ENCODE data around the gene ZNF804B. TPM values are rescaled to one million over a fixed set of nuclear protein-coding genes. Genes with fewer than 3 reads are reported as not detected.

Gene ZNF804B
- total and polyA plus RNA-seq, 9 of the 15 experiments (the other 6 are each of a cell fraction or from before 2014, with no cell fraction given): 0.04 to 0.22 (median 0.09) TPM; not detected in 6

DNA sequence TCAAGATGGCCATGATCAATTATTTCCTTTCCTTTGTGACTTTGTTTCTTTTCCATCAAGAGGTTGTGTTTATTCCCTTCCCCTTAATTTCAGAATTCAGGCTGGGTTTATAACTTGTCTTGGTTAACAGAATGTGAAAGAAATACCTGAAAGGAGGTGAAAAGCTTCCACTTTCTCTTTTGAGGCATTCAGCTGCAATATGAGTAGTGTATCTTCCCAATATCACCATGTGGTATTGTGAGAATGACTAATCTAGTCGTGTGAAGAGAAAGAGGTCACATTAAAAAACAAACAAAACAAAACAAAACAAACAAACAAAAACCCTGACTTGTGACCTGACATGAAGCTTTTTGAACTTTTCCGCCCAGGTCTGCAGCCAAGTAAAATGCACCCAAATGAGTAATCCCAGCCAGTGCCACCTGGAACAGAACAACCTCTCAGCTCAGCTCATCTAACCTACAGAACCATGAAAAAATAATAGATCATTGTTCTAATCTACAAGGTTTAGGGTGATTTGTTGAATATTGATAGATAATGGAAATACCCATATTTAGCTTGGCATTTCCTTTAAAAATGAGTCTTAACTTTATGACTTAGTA lies 106.9 kb downstream of the ZNF804B start (continued):
- TF ChIP-seq MYC (IDR thresholded peaks at IDR 0.05; ENCODE audit: low read depth, low read length) (no peak), MYC (CRISPR knock-in tag; IDR thresholded peaks at IDR 0.05; ENCODE audit: borderline replicate concordance, low read depth) (no peak), ZBTB7A (IDR thresholded peaks at IDR 0.05; ENCODE audit: borderline replicate concordance, control insufficient read depth, low read depth, low read length) (no peak), GTF2E2 (tag; IDR thresholded peaks at IDR 0.05) (no peak), CREBBP (IDR thresholded peaks at IDR 0.05; ENCODE audit: low read depth, low read length) (no peak), MBD1 (CRISPR knock-in tag; IDR thresholded peaks at IDR 0.05) (no peak), PRDM10 (IDR thresholded peaks at IDR 0.05; ENCODE audit: partially characterized antibody) (no peak), ARID2 (IDR thresholded peaks at IDR 0.05) (no peak), FOXM1 (IDR thresholded peaks at IDR 0.05; ENCODE audit: low read depth) (no peak), FOXM1 (CRISPR knock-in tag; IDR thresholded peaks at IDR 0.05; ENCODE audit: low read depth) (no peak), BCOR (IDR thresholded peaks at IDR 0.05) (no peak), SAFB (IDR thresholded peaks at IDR 0.05; ENCODE audit: borderline replicate concordance, low read depth, low read length) (no peak), IRF1 (CRISPR knock-in tag; IDR thresholded peaks at IDR 0.05; ENCODE audit: borderline replicate concordance) (no peak), ATF1 (CRISPR knock-in tag; IDR thresholded peaks at IDR 0.05) (no peak), ATF1 (tag; IDR thresholded peaks at IDR 0.05) (no peak), ZNF57 (CRISPR knock-in tag; IDR thresholded peaks at IDR 0.05) (no peak)
- TF ChIP-seq, protein P1, sequence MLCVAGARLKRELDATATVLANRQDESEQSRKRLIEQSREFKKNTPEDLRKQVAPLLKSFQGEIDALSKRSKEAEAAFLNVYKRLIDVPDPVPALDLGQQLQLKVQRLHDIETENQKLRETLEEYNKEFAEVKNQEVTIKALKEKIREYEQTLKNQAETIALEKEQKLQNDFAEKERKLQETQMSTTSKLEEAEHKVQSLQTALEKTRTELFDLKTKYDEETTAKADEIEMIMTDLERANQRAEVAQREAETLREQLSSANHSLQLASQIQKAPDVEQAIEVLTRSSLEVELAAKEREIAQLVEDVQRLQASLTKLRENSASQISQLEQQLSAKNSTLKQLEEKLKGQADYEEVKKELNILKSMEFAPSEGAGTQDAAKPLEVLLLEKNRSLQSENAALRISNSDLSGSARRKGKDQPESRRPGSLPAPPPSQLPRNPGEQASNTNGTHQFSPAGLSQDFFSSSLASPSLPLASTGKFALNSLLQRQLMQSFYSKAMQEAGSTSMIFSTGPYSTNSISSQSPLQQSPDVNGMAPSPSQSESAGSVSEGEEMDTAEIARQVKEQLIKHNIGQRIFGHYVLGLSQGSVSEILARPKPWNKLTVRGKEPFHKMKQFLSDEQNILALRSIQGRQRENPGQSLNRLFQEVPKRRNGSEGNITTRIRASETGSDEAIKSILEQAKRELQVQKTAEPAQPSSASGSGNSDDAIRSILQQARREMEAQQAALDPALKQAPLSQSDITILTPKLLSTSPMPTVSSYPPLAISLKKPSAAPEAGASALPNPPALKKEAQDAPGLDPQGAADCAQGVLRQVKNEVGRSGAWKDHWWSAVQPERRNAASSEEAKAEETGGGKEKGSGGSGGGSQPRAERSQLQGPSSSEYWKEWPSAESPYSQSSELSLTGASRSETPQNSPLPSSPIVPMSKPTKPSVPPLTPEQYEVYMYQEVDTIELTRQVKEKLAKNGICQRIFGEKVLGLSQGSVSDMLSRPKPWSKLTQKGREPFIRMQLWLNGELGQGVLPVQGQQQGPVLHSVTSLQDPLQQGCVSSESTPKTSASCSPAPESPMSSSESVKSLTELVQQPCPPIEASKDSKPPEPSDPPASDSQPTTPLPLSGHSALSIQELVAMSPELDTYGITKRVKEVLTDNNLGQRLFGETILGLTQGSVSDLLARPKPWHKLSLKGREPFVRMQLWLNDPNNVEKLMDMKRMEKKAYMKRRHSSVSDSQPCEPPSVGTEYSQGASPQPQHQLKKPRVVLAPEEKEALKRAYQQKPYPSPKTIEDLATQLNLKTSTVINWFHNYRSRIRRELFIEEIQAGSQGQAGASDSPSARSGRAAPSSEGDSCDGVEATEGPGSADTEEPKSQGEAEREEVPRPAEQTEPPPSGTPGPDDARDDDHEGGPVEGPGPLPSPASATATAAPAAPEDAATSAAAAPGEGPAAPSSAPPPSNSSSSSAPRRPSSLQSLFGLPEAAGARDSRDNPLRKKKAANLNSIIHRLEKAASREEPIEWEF (CRISPR knock-in tag; IDR thresholded peaks at IDR 0.05): no peak

Measured in K562 (cell line).